Measurements from ENCODE around the gene BOLL.

Gene BOLL

GRCh38 chr2:197804049-197804757 is 19.1 kb upstream of the BOLL start, which contains the start of gene PLCL1:
TSS of gene PLCL1 (plus strand) at chr2:197804593.
- H3K4me3 ChIP-seq: peak within 1 kb of the TSS; percentile 96
- peak within 1 kb of the TSS; percentile 86 to 88 for H3K27ac ChIP-seq
- DNase-seq (ENCODE audit: low spot score): peak; percentile 97
- no peak for TF ChIP-seq CTCF (IDR thresholded peaks at IDR 0.05)

- H3K27ac ChIP-seq: peak overlapping the region in 1 of 2 donors; percentile 7
- DNase-seq (ENCODE audit: low spot score): no peak
- H3K4me3 ChIP-seq: peak overlapping the region; percentile 18
- TF ChIP-seq CTCF (IDR thresholded peaks at IDR 0.05): peak; percentile 63
These were observed 17.9 kb upstream of the BOLL start for GRCh38 chr2:197803033-197803444.

- no peak for DNase-seq (ENCODE audit: low spot score)
- H3K4me3 ChIP-seq: no peak overlapping the region
- no peak overlapping the region for H3K27ac ChIP-seq
- TF ChIP-seq CTCF (IDR thresholded peaks at IDR 0.05): no peak
These were observed 15.9 kb upstream of the BOLL start for GRCh38 chr2:197801033-197801432.

- no peak for TF ChIP-seq CTCF (IDR thresholded peaks at IDR 0.05)
- no peak overlapping the region for H3K27ac ChIP-seq
- no peak for DNase-seq (ENCODE audit: low spot score)
- H3K4me3 ChIP-seq: no peak overlapping the region
These were observed 15.0 kb upstream of the BOLL start for GRCh38 chr2:197800091-197800490.

GRCh38 chr2:197799068-197799467 is 13.9 kb upstream of the BOLL start:
- Histone ChIP-seq H3K27ac (no peak overlapping the region), H3K4me3 (no peak overlapping the region)
- DNase-seq (ENCODE audit: low spot score): no peak
- no peak for TF ChIP-seq CTCF (IDR thresholded peaks at IDR 0.05)

- no peak overlapping the region for H3K27ac ChIP-seq
- TF ChIP-seq CTCF (IDR thresholded peaks at IDR 0.05): no peak
- no peak for DNase-seq (ENCODE audit: low spot score)
- peak overlapping the region; percentile 52 for H3K4me3 ChIP-seq
These were observed 13.1 kb upstream of the BOLL start for GRCh38 chr2:197798187-197798586.

- no peak overlapping the region for H3K27ac ChIP-seq
- H3K4me3 ChIP-seq: no peak overlapping the region
- no peak for TF ChIP-seq CTCF (IDR thresholded peaks at IDR 0.05)
- DNase-seq (ENCODE audit: low spot score): no peak
These were observed 10.2 kb upstream of the BOLL start for GRCh38 chr2:197795277-197795676.

All from coronary artery (tissue), 2 donors.